K562 (cell line): ENCODE measurements around the gene DCAF16. TPM values are rescaled to one million over a fixed set of nuclear protein-coding genes. Genes with fewer than 3 reads are reported as not detected.

Experiments
- ATAC-seq: fragments of 200-7000 bp; cut with Tn5 transposase; 3 replicates; pipeline ENCODE4 v1.9.1; 2020; ENCODE audit warnings: moderate library complexity
- BruUV-seq: library from RNA; stranded (reverse); fragments of 400-500 nt; replicated peaks from 2 replicates; lab custom pipeline; 2021; lab: Mats Ljungman, UMichigan
- CTCF ChIA-PET: fragments of 300-600 bp; formaldehyde crosslinking; extraction: SDS; loops from one replicate; lab custom pipeline; 2021; ENCODE audit warnings: low intra/inter-chr PET ratio; lab: Yijun Ruan, JAX
- POLR2A ChIA-PET: fragments of 300-600, 350-650 bp; sonication (Branson Sonifier 250); formaldehyde crosslinking; extraction: SDS; loops from one replicate; lab custom pipeline; 2021; ENCODE audit warnings: antibody characterized with exemption, inconsistent platforms; lab: Yijun Ruan, JAX
- DNase-seq, 4 experiments: peaks; one replicate each; pipeline versions ENCODE4 v3.0.0 to v3.0.0-alpha.2; 2011 to 2018; ENCODE audit warnings: low spot score in 3 of 4, mixed read lengths in 3 of 4; ENCODE audit errors: extremely low read depth in 1 of 4
- FAIRE-seq: peaks from 2 replicates; lab custom pipeline; 2011; peaks lifted over from hg19 to GRCh38; lab: Jason Lieb, UNC
- H2AFZ ChIP-seq: 2 replicates; pipeline ENCODE4 v1.6.0; 2011; ENCODE audit warnings: low read depth, low read length, control low read depth, inconsistent platforms
- H3K27ac ChIP-seq: fragments of 200-600 bp; 3 replicates; pipeline ENCODE4 v1.8.0; 2011; ENCODE audit warnings: low read depth, mild to moderate bottlenecking, control low read depth, inconsistent platforms, low read length, moderate library complexity, mixed read lengths; ENCODE audit errors: extremely low read depth
- H3K27me3 ChIP-seq, 2 experiments: fragments of 300-600 bp in 1 of 2; 2 replicates in 1 of 2; 3 replicates in 1 of 2; pipeline versions ENCODE4 v1.6.0 to v1.8.0; 2011; ENCODE audit warnings: inconsistent platforms in 2 of 2, low read length in 2 of 2, mild to moderate bottlenecking in 1 of 2, mixed read lengths in 1 of 2, moderate library complexity in 1 of 2; ENCODE audit not compliant: control insufficient read depth in 2 of 2, insufficient read depth in 2 of 2
- H3K36me3 ChIP-seq: fragments of 300-600 bp; 3 replicates; pipeline ENCODE4 v1.8.0; 2011; ENCODE audit warnings: mild to moderate bottlenecking, low read length, inconsistent platforms; ENCODE audit not compliant: control insufficient read depth, insufficient read depth
- H3K4me1 ChIP-seq, 2 experiments: fragments of 200-600 bp in 1 of 2; replicated peaks in 1 of 2; 2 replicates in 1 of 2; 3 replicates in 1 of 2; pipeline versions ENCODE4 v1.5.1 to v1.8.0; 2011; ENCODE audit warnings: inconsistent platforms in 2 of 2, low read length in 2 of 2, mild to moderate bottlenecking in 1 of 2, mixed read lengths in 1 of 2, moderate library complexity in 1 of 2; ENCODE audit not compliant: control insufficient read depth in 2 of 2, insufficient read depth in 2 of 2
- H3K4me2 ChIP-seq: 2 replicates; pipeline ENCODE4 v1.6.1; 2011; ENCODE audit warnings: low read length, control low read depth, inconsistent platforms, mixed read lengths; ENCODE audit not compliant: insufficient read depth
- H3K4me3 ChIP-seq: fragments of 200-600 bp; sonication (generic), shearing (Covaris generic); 2 replicates; pipeline ENCODE4 v1.5.1; 2016; ENCODE audit warnings: control low read depth, inconsistent platforms
- H3K79me2 ChIP-seq: fragments of 200-600 bp; 3 replicates; pipeline ENCODE4 v1.8.0; 2011; ENCODE audit warnings: low read length, inconsistent platforms; ENCODE audit not compliant: control insufficient read depth, insufficient read depth
- H3K9ac ChIP-seq, 2 experiments: 2 replicates each; pipeline versions ENCODE4 v1.6.0 to v1.6.1; 2011; ENCODE audit warnings: low read depth in 2 of 2, low read length in 2 of 2, control low read depth in 1 of 2, inconsistent platforms in 1 of 2, mild to moderate bottlenecking in 1 of 2, mixed read lengths in 1 of 2; ENCODE audit not compliant: insufficient read depth in 1 of 2
- H3K9me1 ChIP-seq: one replicate; pipeline ENCODE4 v1.6.0; 2011; ENCODE audit warnings: inconsistent platforms, mild to moderate bottlenecking, low read length, moderate library complexity; ENCODE audit not compliant: control insufficient read depth, insufficient read depth
- H3K9me3 ChIP-seq: replicated peaks from 2 replicates; pipeline ENCODE4 v1.5.1; 2011; ENCODE audit warnings: low read depth, low read length, inconsistent platforms; ENCODE audit not compliant: control insufficient read depth, insufficient read depth
- H4K20me1 ChIP-seq: replicated peaks from 2 replicates; pipeline ENCODE4 v1.6.1; 2011; ENCODE audit warnings: low read length, inconsistent platforms, mixed read lengths; ENCODE audit not compliant: control insufficient read depth, insufficient read depth
- NFIC ChIP-seq: fragments of 450-650 bp; IDR thresholded peaks from 2 replicates; pipeline ENCODE4 v1.6.1; 2017; ENCODE audit warnings: mild to moderate bottlenecking, inconsistent platforms
- ZNF165 ChIP-seq: fragments of 250-450 bp; sonication (Bioruptor Pico); IDR thresholded peaks from 2 replicates; pipeline ENCODE4 v1.4.0; 2020; ENCODE audit warnings: borderline replicate concordance
- WGBS: fragments of 100-300 bp; shearing (Covaris generic); methylation state at CpG from one replicate; pipeline ENCODE4 v1.1.6; 2016; ENCODE audit warnings: low coverage, mixed read lengths; ENCODE audit not compliant: insufficient coverage; ENCODE audit errors: missing lambda C conversion rate; 5-methylcytosine and 5-hydroxymethylcytosine counted together
- in situ Hi-C: fragments of 300-500 bp; cut with MboI; formaldehyde crosslinking; loops from 4 replicates; pipeline ENCODE4 v1.15.0; 2018; ENCODE audit warnings: inconsistent platforms, mixed read lengths
- intact Hi-C: fragments of 100-400 bp; cut with micrococcal nuclease; formaldehyde crosslinking; loops from 2 replicates; pipeline ENCODE4 v1.14.2; 2022
- polyA plus RNA-seq, 8 experiments: library from polyadenylated mRNA; depleted of rRNA in 4 of 8; stranded (reverse) in 5 of 8; unstranded in 3 of 8; fragments of >200 nt; fragmentation: Nextera tagmentation in 2 of 8; fragmentation: Illumina TruSeq in 1 of 8; extraction: Ambion mirVana in 2 of 8; extraction: Trizol in 1 of 8; gene quantifications; 2 replicates each; pipeline versions ENCODE4 v1.2.1 to v1.2.3, GENCODE V29; 2011 to 2014; ENCODE audit warnings: inconsistent platforms in 1 of 8, missing spikeins in 1 of 8
- total RNA-seq, 7 experiments: library from RNA; depleted of rRNA in 6 of 7; stranded (reverse); fragments of >200 nt in 6 of 7; fragmentation: Illumina TruSeq in 2 of 7; extraction: Trizol in 2 of 7; gene quantifications; 2 replicates each; pipeline versions ENCODE4 v1.2.1 to v1.2.3, GENCODE V29; 2011 to 2021; ENCODE audit warnings: low replicate concordance in 1 of 7
- TF ChIP-seq, protein P1 (sequence below): sonication (generic); formaldehyde crosslinking; IDR thresholded peaks from 2 replicates; pipeline ENCODE4 v1.8.1; 2023; ENCODE audit warnings: mild to moderate bottlenecking, missing genetic modification reagents

DCAF16 gene
- total and polyA plus RNA-seq, 9 of the 15 experiments (the other 6 are each of a cell fraction or from before 2014, with no cell fraction given): 20.5 to 82.8 (median 67.8) TPM

- POLR2A ChIA-PET: interaction anchor here (0.6 kb wide), 1 partner anchor 145 kb away, joined by 3 read pairs; no protein-coding TSS in a partner anchor
- no peak within 1 kb of the TSS for H2AFZ ChIP-seq
- no peaks in the 10 kb centered on the region for H3K9me1 ChIP-seq
- DNase-seq (no peak), FAIRE-seq (no peak), ATAC-seq (no peak)
- in situ Hi-C loops: no loop called here
- 48% methylated on average over 51 of the region's 82 CpGs for WGBS
- no peaks in the 10 kb centered on the region for H3K79me2 ChIP-seq
- H3K9ac ChIP-seq: no peak within 1 kb of the TSS
- BruUV-seq: no TSS peak
- H3K4me1 ChIP-seq: peaks cover 0 to 12% of the 10 kb centered on the region in 2 experiments; a peak in 1 of 5 replicates
- no peak for TF ChIP-seq ZNF165 (CRISPR knock-in tag)
- 0 out of 2 replicates have a peak, but pooled peaks have one; percentile 8 for TF ChIP-seq NFIC
- TF ChIP-seq, protein P1, sequence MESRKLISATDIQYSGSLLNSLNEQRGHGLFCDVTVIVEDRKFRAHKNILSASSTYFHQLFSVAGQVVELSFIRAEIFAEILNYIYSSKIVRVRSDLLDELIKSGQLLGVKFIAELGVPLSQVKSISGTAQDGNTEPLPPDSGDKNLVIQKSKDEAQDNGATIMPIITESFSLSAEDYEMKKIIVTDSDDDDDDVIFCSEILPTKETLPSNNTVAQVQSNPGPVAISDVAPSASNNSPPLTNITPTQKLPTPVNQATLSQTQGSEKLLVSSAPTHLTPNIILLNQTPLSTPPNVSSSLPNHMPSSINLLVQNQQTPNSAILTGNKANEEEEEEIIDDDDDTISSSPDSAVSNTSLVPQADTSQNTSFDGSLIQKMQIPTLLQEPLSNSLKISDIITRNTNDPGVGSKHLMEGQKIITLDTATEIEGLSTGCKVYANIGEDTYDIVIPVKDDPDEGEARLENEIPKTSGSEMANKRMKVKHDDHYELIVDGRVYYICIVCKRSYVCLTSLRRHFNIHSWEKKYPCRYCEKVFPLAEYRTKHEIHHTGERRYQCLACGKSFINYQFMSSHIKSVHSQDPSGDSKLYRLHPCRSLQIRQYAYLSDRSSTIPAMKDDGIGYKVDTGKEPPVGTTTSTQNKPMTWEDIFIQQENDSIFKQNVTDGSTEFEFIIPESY (CRISPR knock-in tag): 0 out of 2 replicates have a peak, but pooled peaks have one; percentile 57
- no peak within 1 kb of the TSS for H3K4me3 ChIP-seq
- H3K27ac ChIP-seq: no peak within 1 kb of the TSS
- H3K27me3 ChIP-seq: peaks cover 13 to 30% of the 10 kb centered on the region in 2 experiments; a peak in 4 of 5 replicates
- H3K9me3 ChIP-seq: no peaks in the 10 kb centered on the region
- H3K4me2 ChIP-seq: no peak within 1 kb of the TSS
- intact Hi-C loops: no loop called here
- CTCF ChIA-PET: no interaction called here
- H3K36me3 ChIP-seq: no peaks in the 10 kb centered on the region
- no peaks in the 10 kb centered on the region for H4K20me1 ChIP-seq
These were observed 29.0 kb downstream of the DCAF16 start, which contains the start of gene FAM184B for GRCh38 chr4:17781300-17782287. Gene FAM184B (minus strand): TSS chr4:17781621. CDS start chr4:17781299, 322 bp downstream.
